H1 (cell line): Measurements from ENCODE around the gene GRID1. TPM values are rescaled to one million over a fixed set of nuclear protein-coding genes. Genes with fewer than 3 reads are reported as not detected.

Experiments used
- KDM5A ChIP-seq: fragments of 200-600 bp; IDR thresholded peaks from 2 replicates; pipeline ENCODE4 v1.7.1; 2012; ENCODE audit warnings: mild to moderate bottlenecking, low read length, inconsistent platforms, mixed read lengths
- RAD21 ChIP-seq, 2 experiments: IDR thresholded peaks in 1 of 2; conservative IDR thresholded peaks in 1 of 2; 2 replicates each; pipeline ENCODE4 v1.6.1; 2011; ENCODE audit warnings: low read depth in 2 of 2, low read length in 2 of 2, improper control_type of control experiment in 1 of 2, inconsistent platforms in 1 of 2, mild to moderate bottlenecking in 1 of 2, moderate library complexity in 1 of 2
- RBBP5 ChIP-seq: IDR thresholded peaks from 2 replicates; pipeline ENCODE4 v1.7.1; 2012; ENCODE audit warnings: low read depth, mild to moderate bottlenecking, inconsistent platforms, low read length, moderate library complexity, borderline replicate concordance
- SP1 ChIP-seq: IDR thresholded peaks from 2 replicates; pipeline ENCODE4 v1.6.1; 2011; ENCODE audit warnings: low read depth, low read length
- polyA plus RNA-seq, 7 experiments: library from polyadenylated mRNA; depleted of rRNA in 3 of 7; stranded (reverse) in 5 of 7; unstranded in 2 of 7; fragments of >200 nt in 5 of 7; fragments of 200-250 nt in 2 of 7; gene quantifications; 1 replicate in 5 of 7; 2 replicates in 1 of 7; 4 replicates in 1 of 7; pipeline versions ENCODE4 v1.2.1 to v1.2.3, GENCODE V29; 2011 to 2013; ENCODE audit warnings: missing spikeins in 2 of 7, mixed read lengths in 2 of 7
- total RNA-seq: library from RNA; stranded (reverse); fragmentation: NEBNext Ultra II Directional; extraction: Animal tissue kit (Norgen Biotek cat#: 25700); gene quantifications from 2 replicates; pipeline ENCODE4 v1.2.1, GENCODE V29; 2021
- TF ChIP-seq, protein P1 (sequence below): fragments of 300-600 bp; sonication (generic); IDR thresholded peaks from 2 replicates; pipeline ENCODE4 v1.7.1; 2012; ENCODE audit warnings: low read length, moderate library complexity, mild to moderate bottlenecking, inconsistent platforms; ENCODE audit not compliant: insufficient replicate concordance
- TF ChIP-seq, protein P2 (sequence below): IDR thresholded peaks from 2 replicates; pipeline ENCODE4 v1.6.1; 2011; ENCODE audit warnings: low read depth, mild to moderate bottlenecking, low read length; ENCODE audit not compliant: insufficient read depth

Gene GRID1
- total and polyA plus RNA-seq, 2 of the 8 experiments (the other 6 are each of a cell fraction or from before 2014, with no cell fraction given), result 0.22 to 0.30 TPM

DNA sequence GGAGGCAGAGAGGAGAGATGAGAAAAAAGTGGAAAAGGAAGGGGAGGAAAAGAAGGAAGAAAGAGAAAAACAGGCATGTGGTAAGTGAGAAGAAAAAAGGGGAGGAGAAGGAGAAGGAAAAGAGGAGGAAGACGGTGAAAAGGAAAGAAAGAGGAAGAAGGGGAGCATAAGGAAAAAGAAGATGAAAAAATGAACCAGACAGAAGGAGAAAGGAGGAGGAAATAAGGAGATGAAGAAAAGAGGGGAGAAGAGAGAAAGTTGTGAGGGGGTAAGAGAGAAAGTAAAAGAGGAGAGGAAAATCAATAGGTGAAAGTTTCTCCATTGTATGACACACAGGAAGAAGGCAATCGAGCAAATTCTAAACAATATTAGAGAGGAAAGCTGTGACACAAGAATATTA is 663.8 kb downstream of the GRID1 start (continued):
- TF ChIP-seq, protein P1, sequence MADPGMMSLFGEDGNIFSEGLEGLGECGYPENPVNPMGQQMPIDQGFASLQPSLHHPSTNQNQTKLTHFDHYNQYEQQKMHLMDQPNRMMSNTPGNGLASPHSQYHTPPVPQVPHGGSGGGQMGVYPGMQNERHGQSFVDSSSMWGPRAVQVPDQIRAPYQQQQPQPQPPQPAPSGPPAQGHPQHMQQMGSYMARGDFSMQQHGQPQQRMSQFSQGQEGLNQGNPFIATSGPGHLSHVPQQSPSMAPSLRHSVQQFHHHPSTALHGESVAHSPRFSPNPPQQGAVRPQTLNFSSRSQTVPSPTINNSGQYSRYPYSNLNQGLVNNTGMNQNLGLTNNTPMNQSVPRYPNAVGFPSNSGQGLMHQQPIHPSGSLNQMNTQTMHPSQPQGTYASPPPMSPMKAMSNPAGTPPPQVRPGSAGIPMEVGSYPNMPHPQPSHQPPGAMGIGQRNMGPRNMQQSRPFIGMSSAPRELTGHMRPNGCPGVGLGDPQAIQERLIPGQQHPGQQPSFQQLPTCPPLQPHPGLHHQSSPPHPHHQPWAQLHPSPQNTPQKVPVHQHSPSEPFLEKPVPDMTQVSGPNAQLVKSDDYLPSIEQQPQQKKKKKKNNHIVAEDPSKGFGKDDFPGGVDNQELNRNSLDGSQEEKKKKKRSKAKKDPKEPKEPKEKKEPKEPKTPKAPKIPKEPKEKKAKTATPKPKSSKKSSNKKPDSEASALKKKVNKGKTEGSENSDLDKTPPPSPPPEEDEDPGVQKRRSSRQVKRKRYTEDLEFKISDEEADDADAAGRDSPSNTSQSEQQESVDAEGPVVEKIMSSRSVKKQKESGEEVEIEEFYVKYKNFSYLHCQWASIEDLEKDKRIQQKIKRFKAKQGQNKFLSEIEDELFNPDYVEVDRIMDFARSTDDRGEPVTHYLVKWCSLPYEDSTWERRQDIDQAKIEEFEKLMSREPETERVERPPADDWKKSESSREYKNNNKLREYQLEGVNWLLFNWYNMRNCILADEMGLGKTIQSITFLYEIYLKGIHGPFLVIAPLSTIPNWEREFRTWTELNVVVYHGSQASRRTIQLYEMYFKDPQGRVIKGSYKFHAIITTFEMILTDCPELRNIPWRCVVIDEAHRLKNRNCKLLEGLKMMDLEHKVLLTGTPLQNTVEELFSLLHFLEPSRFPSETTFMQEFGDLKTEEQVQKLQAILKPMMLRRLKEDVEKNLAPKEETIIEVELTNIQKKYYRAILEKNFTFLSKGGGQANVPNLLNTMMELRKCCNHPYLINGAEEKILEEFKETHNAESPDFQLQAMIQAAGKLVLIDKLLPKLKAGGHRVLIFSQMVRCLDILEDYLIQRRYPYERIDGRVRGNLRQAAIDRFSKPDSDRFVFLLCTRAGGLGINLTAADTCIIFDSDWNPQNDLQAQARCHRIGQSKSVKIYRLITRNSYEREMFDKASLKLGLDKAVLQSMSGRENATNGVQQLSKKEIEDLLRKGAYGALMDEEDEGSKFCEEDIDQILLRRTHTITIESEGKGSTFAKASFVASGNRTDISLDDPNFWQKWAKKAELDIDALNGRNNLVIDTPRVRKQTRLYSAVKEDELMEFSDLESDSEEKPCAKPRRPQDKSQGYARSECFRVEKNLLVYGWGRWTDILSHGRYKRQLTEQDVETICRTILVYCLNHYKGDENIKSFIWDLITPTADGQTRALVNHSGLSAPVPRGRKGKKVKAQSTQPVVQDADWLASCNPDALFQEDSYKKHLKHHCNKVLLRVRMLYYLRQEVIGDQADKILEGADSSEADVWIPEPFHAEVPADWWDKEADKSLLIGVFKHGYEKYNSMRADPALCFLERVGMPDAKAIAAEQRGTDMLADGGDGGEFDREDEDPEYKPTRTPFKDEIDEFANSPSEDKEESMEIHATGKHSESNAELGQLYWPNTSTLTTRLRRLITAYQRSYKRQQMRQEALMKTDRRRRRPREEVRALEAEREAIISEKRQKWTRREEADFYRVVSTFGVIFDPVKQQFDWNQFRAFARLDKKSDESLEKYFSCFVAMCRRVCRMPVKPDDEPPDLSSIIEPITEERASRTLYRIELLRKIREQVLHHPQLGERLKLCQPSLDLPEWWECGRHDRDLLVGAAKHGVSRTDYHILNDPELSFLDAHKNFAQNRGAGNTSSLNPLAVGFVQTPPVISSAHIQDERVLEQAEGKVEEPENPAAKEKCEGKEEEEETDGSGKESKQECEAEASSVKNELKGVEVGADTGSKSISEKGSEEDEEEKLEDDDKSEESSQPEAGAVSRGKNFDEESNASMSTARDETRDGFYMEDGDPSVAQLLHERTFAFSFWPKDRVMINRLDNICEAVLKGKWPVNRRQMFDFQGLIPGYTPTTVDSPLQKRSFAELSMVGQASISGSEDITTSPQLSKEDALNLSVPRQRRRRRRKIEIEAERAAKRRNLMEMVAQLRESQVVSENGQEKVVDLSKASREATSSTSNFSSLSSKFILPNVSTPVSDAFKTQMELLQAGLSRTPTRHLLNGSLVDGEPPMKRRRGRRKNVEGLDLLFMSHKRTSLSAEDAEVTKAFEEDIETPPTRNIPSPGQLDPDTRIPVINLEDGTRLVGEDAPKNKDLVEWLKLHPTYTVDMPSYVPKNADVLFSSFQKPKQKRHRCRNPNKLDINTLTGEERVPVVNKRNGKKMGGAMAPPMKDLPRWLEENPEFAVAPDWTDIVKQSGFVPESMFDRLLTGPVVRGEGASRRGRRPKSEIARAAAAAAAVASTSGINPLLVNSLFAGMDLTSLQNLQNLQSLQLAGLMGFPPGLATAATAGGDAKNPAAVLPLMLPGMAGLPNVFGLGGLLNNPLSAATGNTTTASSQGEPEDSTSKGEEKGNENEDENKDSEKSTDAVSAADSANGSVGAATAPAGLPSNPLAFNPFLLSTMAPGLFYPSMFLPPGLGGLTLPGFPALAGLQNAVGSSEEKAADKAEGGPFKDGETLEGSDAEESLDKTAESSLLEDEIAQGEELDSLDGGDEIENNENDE, result no peak
- TF ChIP-seq RAD21 (IDR thresholded peaks at IDR 0.05 in 1 of 2, conservative IDR thresholded peaks at IDR 0.05 in 1 of 2; ENCODE audit: low read depth in 2 of 2, low read length in 2 of 2) (no peak), RBBP5 (no peak), SP1 (no peak), KDM5A (no peak)
- TF ChIP-seq, protein P2, sequence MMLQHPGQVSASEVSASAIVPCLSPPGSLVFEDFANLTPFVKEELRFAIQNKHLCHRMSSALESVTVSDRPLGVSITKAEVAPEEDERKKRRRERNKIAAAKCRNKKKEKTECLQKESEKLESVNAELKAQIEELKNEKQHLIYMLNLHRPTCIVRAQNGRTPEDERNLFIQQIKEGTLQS, result no peak
- TF ChIP-seq, all 59 proteins: peak for 0
